ENCODE results near the gene TPRA1.

GRCh38 chr3:127589600-127590281 lies 792 bp downstream of the TPRA1 start:
- TF ChIP-seq ETS1 (IDR thresholded peaks at IDR 0.05): no peak
- TF ChIP-seq, protein P1, sequence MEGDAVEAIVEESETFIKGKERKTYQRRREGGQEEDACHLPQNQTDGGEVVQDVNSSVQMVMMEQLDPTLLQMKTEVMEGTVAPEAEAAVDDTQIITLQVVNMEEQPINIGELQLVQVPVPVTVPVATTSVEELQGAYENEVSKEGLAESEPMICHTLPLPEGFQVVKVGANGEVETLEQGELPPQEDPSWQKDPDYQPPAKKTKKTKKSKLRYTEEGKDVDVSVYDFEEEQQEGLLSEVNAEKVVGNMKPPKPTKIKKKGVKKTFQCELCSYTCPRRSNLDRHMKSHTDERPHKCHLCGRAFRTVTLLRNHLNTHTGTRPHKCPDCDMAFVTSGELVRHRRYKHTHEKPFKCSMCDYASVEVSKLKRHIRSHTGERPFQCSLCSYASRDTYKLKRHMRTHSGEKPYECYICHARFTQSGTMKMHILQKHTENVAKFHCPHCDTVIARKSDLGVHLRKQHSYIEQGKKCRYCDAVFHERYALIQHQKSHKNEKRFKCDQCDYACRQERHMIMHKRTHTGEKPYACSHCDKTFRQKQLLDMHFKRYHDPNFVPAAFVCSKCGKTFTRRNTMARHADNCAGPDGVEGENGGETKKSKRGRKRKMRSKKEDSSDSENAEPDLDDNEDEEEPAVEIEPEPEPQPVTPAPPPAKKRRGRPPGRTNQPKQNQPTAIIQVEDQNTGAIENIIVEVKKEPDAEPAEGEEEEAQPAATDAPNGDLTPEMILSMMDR (conservative IDR thresholded peaks at IDR 0.05; ENCODE audit: low read depth in 2 of 2): no peak
- TF ChIP-seq CREB1 (CRISPR knock-in tag; IDR thresholded peaks at IDR 0.05; ENCODE audit: low read depth): no peak
- no peak for TF ChIP-seq EZH2 (IDR thresholded peaks at IDR 0.05; ENCODE audit: low read depth, unreplicated experiment)
- TF ChIP-seq EZH2phosphoT487 (IDR thresholded peaks at IDR 0.05; ENCODE audit: unreplicated experiment): no peak
- no peak for TF ChIP-seq ZNF331 (CRISPR knock-in tag; IDR thresholded peaks at IDR 0.05; ENCODE audit: low read depth)
- no peak for TF ChIP-seq REST (IDR thresholded peaks at IDR 0.05; ENCODE audit: unreplicated experiment)
- TF ChIP-seq JUNB (IDR thresholded peaks at IDR 0.05; ENCODE audit: unreplicated experiment): no peak
